Liver (tissue), 3 donors: ENCODE measurements around the gene DROSHA.

Source experiments
- CTCF ChIP-seq: fragments of 150-350 bp; IDR thresholded peaks from 2 replicates; pipeline ENCODE4 v1.5.1; 2017; ENCODE audit warnings: improper control_type of control experiment, low read depth, low read length; ENCODE audit not compliant: missing input control
- MAX ChIP-seq: IDR thresholded peaks from 2 replicates; pipeline ENCODE4 v1.6.1; 2016; ENCODE audit warnings: antibody characterized with exemption
- REST ChIP-seq: IDR thresholded peaks from 2 replicates; pipeline ENCODE4 v1.6.1; 2016; ENCODE audit warnings: antibody characterized with exemption, mild to moderate bottlenecking
- TAF1 ChIP-seq: conservative IDR thresholded peaks from 2 replicates; pipeline ENCODE4 v1.6.1; 2016; ENCODE audit warnings: antibody characterized with exemption, mild to moderate bottlenecking
- donor health status: healthy.
- donor health status: healthy.

GRCh38 chr5:31365776-31366175, 166.1 kb downstream of the DROSHA start:
- TF ChIP-seq CTCF (no peak), REST (no peak), MAX (no peak), TAF1 (no peak)
